Measurements from ENCODE around the gene ERI2.
"Not testable (repeated sequence)": the region's sequence is repeated elsewhere in the genome, so short reads cannot be mapped to it uniquely, and the experiment has no call there.

The ERI2 gene

GRCh38 chr16:20814784-20815183, 8.5 kb upstream of the ERI2 start:
- H3K4me1 ChIP-seq (ENCODE audit: insufficient read depth, low read length), result no peaks in the 10 kb centered on the region
- WGBS, result 98% methylated on average over 4 of the region's 4 CpGs
- H3K9me3 ChIP-seq (ENCODE audit: insufficient read depth, low read depth, low read length), result no peaks in the 10 kb centered on the region
- H3K36me3 ChIP-seq (ENCODE audit: insufficient read depth, low read length), result peaks cover 34% of the 10 kb centered on the region
- H3K9ac ChIP-seq (ENCODE audit: low read depth, low read length), result no peak overlapping the region
- H3K4me3 ChIP-seq (ENCODE audit: low read length), result no peak overlapping the region
- no peaks in the 10 kb centered on the region for H3K27me3 ChIP-seq (ENCODE audit: insufficient read depth, low read length)
- no peak overlapping the region for H3K27ac ChIP-seq (ENCODE audit: low read depth, low read length)

- WGBS, result 88% methylated on average over 2 of the region's 2 CpGs
- no peaks in the 10 kb centered on the region for H3K9me3 ChIP-seq (ENCODE audit: insufficient read depth, low read depth, low read length)
Observed at GRCh38 chr16:20812510-20812909, 6.2 kb upstream of the ERI2 start.

DNA sequence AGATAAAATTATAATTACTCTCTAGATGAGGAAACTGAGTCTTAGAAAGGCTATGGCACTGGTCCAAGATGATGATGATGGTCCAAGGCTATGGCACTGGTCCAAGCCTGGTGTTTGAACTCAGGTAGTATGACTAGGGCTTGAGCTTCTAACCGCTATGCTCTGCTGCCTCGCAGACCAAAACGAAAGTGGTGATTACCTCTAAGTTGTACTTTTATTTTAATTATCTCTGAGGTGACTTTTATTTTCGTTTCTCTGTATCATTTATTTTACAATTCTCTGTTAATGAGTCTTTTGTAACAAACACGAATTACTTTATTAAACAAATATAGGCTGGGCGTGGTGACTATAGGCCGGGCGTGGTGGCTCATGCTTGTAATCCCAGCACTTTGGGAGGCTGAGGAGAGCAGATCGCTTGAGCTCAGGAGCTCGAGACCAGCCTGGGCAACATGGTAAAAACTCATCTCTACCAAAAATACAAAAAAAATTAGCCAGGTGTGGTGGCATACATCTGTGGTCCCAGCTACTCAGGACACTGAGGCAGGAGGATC, 5.7 kb upstream of the ERI2 start:
- Histone ChIP-seq H3K27me3 (ENCODE audit: insufficient read depth, low read length) (no peaks in the 10 kb centered on the region), H3K27ac (ENCODE audit: low read depth, low read length) (no peak overlapping the region), H3K4me1 (ENCODE audit: insufficient read depth, low read length) (no peaks in the 10 kb centered on the region), H3K36me3 (ENCODE audit: insufficient read depth, low read length) (peaks cover 25% of the 10 kb centered on the region), H3K9ac (ENCODE audit: low read depth, low read length) (no peak overlapping the region), H3K9me3 (ENCODE audit: insufficient read depth, low read depth, low read length) (no peaks in the 10 kb centered on the region), H3K4me3 (ENCODE audit: low read length) (no peak overlapping the region)
- 96% methylated on average over 9 of the region's 10 CpGs for WGBS

More at GRCh38 chr16:20812510-20812909, 6.2 kb upstream of the ERI2 start:
- H3K9ac ChIP-seq (ENCODE audit: low read depth, low read length), result no peak overlapping the region
- H3K36me3 ChIP-seq (ENCODE audit: insufficient read depth, low read length), result peaks cover 28% of the 10 kb centered on the region
- H3K27me3 ChIP-seq (ENCODE audit: insufficient read depth, low read length), result no peaks in the 10 kb centered on the region
- no peak overlapping the region for H3K27ac ChIP-seq (ENCODE audit: low read depth, low read length)
- no peaks in the 10 kb centered on the region for H3K4me1 ChIP-seq (ENCODE audit: insufficient read depth, low read length)
- no peak overlapping the region for H3K4me3 ChIP-seq (ENCODE audit: low read length)

DNA sequence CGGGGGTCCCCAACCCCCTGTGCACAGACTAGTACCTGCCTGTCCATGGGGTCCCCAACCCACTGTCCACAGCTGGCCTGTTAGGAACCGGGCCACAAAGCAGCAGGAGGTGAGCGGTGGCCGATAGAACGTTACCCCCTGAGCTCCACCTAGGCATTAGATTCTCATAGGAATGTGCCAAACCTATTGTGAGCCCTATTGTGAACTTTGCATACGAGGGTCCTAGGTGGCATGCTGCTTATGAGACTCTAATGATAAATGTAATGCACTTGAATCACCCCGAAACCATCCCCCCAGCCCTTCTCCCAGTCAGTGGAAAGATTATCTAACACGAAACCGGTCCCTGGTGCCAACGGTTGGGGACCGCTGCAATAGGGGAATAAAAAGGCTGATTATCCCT, 1.6 kb upstream of the ERI2 start:
- Histone ChIP-seq H3K9ac (ENCODE audit: low read depth, low read length) (no peak overlapping the region), H3K4me3 (ENCODE audit: low read length) (peak overlapping the region; percentile 81), H3K9me3 (ENCODE audit: insufficient read depth, low read depth, low read length) (no peaks in the 10 kb centered on the region), H3K27me3 (ENCODE audit: insufficient read depth, low read length) (no peaks in the 10 kb centered on the region), H3K36me3 (ENCODE audit: insufficient read depth, low read length) (no peaks in the 10 kb centered on the region), H3K4me1 (ENCODE audit: insufficient read depth, low read length) (no peaks in the 10 kb centered on the region), H3K27ac (ENCODE audit: low read depth, low read length) (no peak overlapping the region)
- 90% methylated on average over 10 of the region's 11 CpGs for WGBS

DNA sequence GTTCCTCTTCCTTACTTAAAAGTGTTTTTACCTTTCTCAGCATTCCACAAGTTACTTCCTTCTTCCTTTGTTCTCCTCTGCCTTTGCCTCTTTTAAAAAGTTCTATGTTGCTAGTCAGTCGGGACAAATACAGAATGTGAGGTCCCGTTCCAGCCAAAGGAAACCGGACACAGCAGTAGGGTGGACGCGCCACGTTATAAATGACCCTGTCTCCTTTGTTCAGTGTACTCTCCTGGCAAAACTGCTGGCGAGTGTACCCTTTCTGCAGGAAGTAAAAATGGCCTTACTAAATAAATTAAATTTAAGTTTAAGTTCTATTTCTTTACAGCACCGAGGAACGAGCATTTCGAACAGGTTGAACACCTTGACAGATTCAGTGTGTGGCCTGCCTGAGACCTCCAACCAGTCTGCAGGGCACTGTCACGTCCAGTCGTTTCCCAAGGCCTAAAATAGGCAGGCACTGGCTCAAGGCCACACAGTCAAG, 546 bp downstream of the ERI2 start:
- peak overlapping the region; percentile 81 for H3K4me3 ChIP-seq (ENCODE audit: low read length)
- peak overlapping the region; percentile 58 for H3K27ac ChIP-seq (ENCODE audit: low read depth, low read length)
- H3K9ac ChIP-seq (ENCODE audit: low read depth, low read length), result peak overlapping the region; percentile 88
- H3K27me3 ChIP-seq (ENCODE audit: insufficient read depth, low read length); H3K4me1 ChIP-seq (ENCODE audit: insufficient read depth, low read length); H3K9me3 ChIP-seq (ENCODE audit: insufficient read depth, low read depth, low read length): not testable (repeated sequence)
- peaks cover 14% of the 10 kb centered on the region for H3K36me3 ChIP-seq (ENCODE audit: insufficient read depth, low read length)
- WGBS, result 23% methylated on average over 12 of the region's 12 CpGs

DNA sequence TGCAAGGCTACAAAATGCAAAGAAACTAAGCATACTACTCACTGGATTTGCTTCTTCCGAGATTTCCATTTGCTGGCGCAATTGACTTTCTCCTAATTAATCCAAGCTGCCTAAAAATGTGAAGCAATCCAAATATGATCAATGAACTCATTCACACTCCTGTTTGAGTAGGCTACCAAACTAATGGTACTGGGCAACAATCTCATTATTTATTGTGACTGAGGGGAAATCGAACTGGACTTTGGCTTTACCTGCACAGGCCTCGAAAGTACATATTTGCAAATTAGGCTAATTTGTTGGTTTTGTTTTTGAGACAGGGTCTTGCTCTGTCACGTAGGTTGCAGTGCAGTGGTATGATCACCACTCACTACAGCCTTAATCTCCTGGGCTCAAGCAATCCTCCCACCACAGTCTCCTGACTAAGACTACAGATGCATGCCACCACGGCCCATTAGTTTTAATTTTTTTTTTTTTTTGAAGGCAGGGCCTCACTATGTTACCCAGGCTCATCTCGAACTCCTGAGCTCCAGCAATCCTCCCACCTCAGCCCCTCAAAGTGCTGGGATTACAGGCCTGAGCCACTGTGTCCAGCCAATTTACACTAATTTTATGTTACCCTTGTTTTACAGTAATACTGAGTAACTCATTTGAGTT, 2.6 kb downstream of the ERI2 start:
- Histone ChIP-seq H3K27me3 (ENCODE audit: insufficient read depth, low read length) (no peaks in the 10 kb centered on the region), H3K36me3 (ENCODE audit: insufficient read depth, low read length) (peaks cover 29% of the 10 kb centered on the region), H3K9ac (ENCODE audit: low read depth, low read length) (no peak overlapping the region), H3K4me3 (ENCODE audit: low read length) (no peak overlapping the region), H3K9me3 (ENCODE audit: insufficient read depth, low read depth, low read length) (no peaks in the 10 kb centered on the region), H3K4me1 (ENCODE audit: insufficient read depth, low read length) (no peaks in the 10 kb centered on the region), H3K27ac (ENCODE audit: low read depth, low read length) (no peak overlapping the region)
- WGBS, result 92% methylated on average over 7 of the region's 7 CpGs

GRCh38 chr16:20803192-20803560, 3.1 kb downstream of the ERI2 start:
- Histone ChIP-seq H3K27me3 (ENCODE audit: insufficient read depth, low read length) (no peaks in the 10 kb centered on the region), H3K9ac (ENCODE audit: low read depth, low read length) (no peak overlapping the region), H3K27ac (ENCODE audit: low read depth, low read length) (no peak overlapping the region), H3K9me3 (ENCODE audit: insufficient read depth, low read depth, low read length) (no peaks in the 10 kb centered on the region), H3K4me3 (ENCODE audit: low read length) (no peak overlapping the region), H3K4me1 (ENCODE audit: insufficient read depth, low read length) (no peaks in the 10 kb centered on the region), H3K36me3 (ENCODE audit: insufficient read depth, low read length) (peaks cover 34% of the 10 kb centered on the region)
- 91% methylated on average over 2 of the region's 2 CpGs for WGBS

DNA sequence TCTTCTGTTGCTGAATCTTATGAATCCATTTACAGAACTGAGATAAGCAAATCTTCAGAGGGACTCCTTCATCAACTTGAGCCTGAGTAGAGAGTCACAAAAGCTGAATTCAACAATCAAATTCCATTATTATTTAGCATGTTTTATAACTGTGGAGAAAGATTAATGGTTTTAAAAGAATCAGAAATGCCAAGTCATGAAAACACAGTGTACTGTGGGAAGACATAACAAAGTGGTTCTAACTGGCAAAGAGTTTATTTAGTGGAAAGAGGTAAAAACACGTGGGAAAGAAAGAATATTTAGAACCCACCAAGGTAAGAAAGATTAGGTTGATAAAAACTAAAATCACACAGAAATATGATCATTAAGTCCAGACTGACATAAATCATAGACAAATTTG, 5.0 kb downstream of the ERI2 start:
- Histone ChIP-seq H3K27ac (ENCODE audit: low read depth, low read length) (no peak overlapping the region), H3K27me3 (ENCODE audit: insufficient read depth, low read length) (no peaks in the 10 kb centered on the region)

GRCh38 chr16:20799599-20799998, 6.7 kb downstream of the ERI2 start:
- Histone ChIP-seq H3K27me3 (ENCODE audit: insufficient read depth, low read length) (no peaks in the 10 kb centered on the region), H3K27ac (ENCODE audit: low read depth, low read length) (no peak overlapping the region), H3K36me3 (ENCODE audit: insufficient read depth, low read length) (peaks cover 42% of the 10 kb centered on the region), H3K4me1 (ENCODE audit: insufficient read depth, low read length) (no peaks in the 10 kb centered on the region), H3K9ac (ENCODE audit: low read depth, low read length) (no peak overlapping the region), H3K9me3 (ENCODE audit: insufficient read depth, low read depth, low read length) (no peaks in the 10 kb centered on the region), H3K4me3 (ENCODE audit: low read length) (no peak overlapping the region)
- 100% methylated on average over 1 of the region's 2 CpGs for WGBS

More for the DNA sequence above, 5.0 kb downstream of the ERI2 start:
- no peaks in the 10 kb centered on the region for H3K9me3 ChIP-seq (ENCODE audit: insufficient read depth, low read depth, low read length)
- H3K36me3 ChIP-seq (ENCODE audit: insufficient read depth, low read length), result peaks cover 42% of the 10 kb centered on the region
- no peak overlapping the region for H3K9ac ChIP-seq (ENCODE audit: low read depth, low read length)
- 89% methylated on average over 1 of the region's 1 CpG for WGBS
- H3K4me1 ChIP-seq (ENCODE audit: insufficient read depth, low read length), result no peaks in the 10 kb centered on the region
- H3K4me3 ChIP-seq (ENCODE audit: low read length), result no peak overlapping the region

GRCh38 chr16:20798364-20798763, 7.9 kb downstream of the ERI2 start:
- Histone ChIP-seq H3K27ac (ENCODE audit: low read depth, low read length) (no peak overlapping the region), H3K9ac (ENCODE audit: low read depth, low read length) (no peak overlapping the region), H3K4me3 (ENCODE audit: low read length) (no peak overlapping the region), H3K27me3 (ENCODE audit: insufficient read depth, low read length) (no peaks in the 10 kb centered on the region), H3K4me1 (ENCODE audit: insufficient read depth, low read length) (no peaks in the 10 kb centered on the region), H3K36me3 (ENCODE audit: insufficient read depth, low read length) (peaks cover 42% of the 10 kb centered on the region), H3K9me3 (ENCODE audit: insufficient read depth, low read depth, low read length) (no peaks in the 10 kb centered on the region)
- 93% methylated on average over 2 of the region's 2 CpGs for WGBS

GRCh38 chr16:20791923-20792612, 14.2 kb downstream of the ERI2 start:
- Histone ChIP-seq H3K27me3 (ENCODE audit: insufficient read depth, low read length) (no peaks in the 10 kb centered on the region), H3K9me3 (ENCODE audit: insufficient read depth, low read depth, low read length) (no peaks in the 10 kb centered on the region), H3K27ac (ENCODE audit: low read depth, low read length) (no peak overlapping the region), H3K36me3 (ENCODE audit: insufficient read depth, low read length) (no peaks in the 10 kb centered on the region), H3K9ac (ENCODE audit: low read depth, low read length) (no peak overlapping the region), H3K4me1 (ENCODE audit: insufficient read depth, low read length) (peaks cover 9% of the 10 kb centered on the region; the same call in 1 of the 2 replicates), H3K4me3 (ENCODE audit: low read length) (no peak overlapping the region)
- 96% methylated on average over 5 of the region's 5 CpGs for WGBS

All from HUES64 (cell line).